ENCODE data around the gene TRMT61A. TPM values are rescaled to one million over a fixed set of nuclear protein-coding genes. Genes with fewer than 3 reads are reported as not detected.

TRMT61A gene
- total RNA-seq, 1 donor from 2014 or later = 5.0 TPM

DNA sequence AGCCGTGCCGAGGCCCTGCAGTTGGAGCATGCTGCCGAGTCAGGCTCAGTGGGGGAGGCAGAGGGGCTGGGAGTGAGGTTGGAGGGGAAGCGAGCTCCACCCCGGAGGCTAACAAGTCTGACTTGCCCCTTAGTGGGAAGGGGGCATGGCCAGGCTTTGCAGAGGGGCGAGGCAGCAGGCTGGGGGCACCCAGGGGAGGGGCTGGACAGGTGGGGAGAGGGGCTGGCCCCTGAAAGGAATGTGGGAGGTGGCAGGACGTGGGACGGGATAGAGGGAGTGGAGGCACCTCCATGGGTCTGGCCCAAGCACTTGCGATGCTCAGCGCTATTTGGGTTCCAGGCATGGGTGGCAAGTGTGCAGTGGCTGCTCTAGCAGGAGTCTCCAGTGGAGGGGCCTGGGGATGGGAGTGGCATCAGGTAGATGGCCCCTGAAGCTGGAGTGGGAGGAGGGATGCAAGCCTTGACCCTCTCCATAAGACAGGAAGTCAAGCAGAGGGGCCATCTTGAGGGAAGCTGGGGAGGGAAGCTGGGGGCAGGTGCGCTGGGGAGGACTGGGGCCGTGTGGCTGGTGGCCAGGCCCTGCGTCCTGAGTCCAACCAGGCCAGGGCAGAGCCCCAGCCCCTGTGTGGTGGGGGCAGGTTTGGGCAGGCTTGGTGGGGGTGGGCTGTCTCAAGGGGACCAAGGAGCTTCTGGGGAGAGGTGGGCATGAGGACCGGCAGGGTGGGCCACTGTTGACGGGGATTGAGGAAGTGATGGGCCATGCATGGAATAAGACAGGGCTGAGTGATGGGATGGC is 2.6 kb downstream of the TRMT61A start:
- DNase-seq = no peak
- ATAC-seq (ENCODE audit: poor library complexity) = no peak
- intact Hi-C loops (cut with DNase I) = no loop called here

DNA sequence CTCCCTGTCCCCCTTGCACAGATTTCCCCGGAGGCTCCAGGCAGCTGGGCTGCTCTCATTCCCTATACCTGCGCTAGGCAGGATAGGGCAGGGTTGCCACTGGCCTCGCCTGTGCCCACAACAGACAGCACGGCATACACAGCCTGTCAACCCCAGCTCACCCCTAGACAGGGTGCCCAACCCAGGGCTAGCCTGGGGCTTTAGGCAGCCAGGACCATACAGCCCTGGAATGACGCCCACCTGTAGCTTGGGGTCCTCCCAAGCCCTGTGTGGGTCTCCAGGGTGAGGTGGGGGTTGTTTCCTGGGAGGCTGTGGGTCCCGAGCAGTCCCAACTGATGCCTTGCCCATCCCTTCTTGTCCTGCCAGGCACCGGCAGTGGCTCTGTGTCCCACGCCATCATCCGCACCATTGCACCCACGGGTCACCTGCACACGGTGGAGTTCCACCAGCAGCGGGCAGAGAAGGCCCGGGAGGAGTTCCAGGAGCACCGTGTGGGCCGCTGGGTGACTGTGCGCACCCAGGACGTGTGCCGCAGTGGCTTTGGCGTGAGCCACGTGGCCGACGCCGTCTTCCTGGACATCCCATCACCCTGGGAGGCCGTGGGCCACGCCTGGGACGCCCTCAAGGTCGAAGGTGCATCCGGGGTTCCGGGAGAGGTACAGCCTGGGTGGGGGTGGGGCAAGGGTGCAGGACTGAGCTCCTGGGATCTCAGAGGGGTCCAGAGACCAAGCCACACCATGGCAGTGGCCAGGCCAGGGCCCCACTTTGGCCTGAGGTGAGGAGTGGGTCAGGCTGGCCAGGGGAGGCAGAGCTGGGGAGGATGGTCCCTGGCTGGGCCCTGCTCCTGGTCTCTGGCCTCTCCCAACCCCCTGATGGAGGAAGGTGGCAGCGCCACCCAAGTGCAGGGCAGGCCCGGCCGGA is 3.5 kb downstream of the TRMT61A start:
- no peak for DNase-seq
- ATAC-seq (ENCODE audit: poor library complexity) = no peak
- intact Hi-C loops (cut with DNase I) = no loop called here

DNA sequence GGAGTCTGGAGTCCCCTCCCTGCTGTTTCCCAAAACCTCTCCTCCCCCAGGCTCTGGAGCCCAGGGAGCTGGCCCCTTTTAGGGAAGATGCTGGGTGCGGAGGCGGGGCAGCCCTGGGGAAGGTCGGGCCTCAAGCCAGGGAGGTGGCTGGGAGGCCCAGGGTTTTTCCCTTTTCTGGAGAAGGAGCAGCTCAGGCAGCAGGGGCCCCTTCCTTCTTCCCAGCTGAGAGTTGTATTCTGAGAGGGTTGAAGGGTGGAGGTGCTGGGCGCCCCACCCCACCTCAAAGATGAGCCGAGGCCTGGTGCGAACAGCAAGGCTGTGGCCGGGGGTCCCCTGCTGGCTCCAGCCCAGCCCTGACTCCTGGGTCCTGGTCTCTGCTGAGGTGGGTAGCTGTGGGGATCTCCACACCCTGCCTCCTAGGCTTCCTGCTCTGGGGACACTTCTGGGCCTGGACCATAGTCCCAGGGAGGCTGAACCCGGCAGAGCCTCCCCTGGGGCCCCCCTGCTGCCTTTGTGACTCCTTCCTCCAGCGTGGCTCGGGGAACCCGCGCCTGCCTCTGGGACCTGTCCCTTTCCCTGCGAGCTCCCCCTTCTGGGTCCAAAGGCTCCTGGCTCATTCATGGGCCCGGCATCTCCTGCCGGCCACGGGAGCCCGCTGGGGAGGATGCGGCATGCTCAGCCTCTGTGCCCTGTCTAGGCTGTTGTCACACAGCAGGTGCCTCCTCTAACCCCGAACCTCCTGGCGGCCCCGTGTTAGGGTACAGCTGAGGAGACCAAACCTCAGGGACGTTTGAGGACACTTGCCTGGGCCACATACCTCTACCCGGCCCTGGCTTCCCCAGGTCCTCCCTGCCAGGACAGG is 4.4 kb downstream of the TRMT61A start:
- no peak for ATAC-seq (ENCODE audit: poor library complexity)
- intact Hi-C loops (cut with DNase I) = no loop called here
- DNase-seq = peak; percentile 38

DNA sequence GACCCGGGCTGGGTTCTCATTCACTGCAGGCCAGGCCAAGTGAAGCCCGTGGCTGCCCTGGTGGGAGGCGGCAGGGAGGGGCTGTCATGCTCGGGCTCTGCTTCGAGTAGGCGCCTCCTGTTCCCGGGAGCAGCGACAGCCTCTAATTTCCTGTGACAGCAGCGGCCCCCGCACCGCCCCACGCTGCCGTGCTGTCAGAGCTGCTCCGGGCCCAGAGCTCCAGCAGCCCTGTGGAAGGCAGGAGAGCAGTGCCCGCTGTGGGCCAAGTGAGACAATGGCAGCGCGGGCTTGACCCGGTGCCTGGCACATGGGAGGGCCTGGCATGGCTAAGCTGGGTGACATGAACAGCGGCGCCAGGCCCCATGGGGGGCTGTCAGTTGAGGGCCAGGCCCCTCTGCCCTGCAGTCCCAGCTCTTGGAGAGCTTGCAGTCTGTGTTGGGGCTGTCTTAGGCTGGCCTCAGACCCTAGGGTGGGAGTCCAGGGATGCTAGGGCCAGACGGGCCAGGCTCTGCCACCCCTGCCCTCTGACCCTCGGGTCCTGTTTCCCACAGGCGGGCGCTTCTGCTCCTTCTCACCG is 5.1 kb downstream of the TRMT61A start:
- intact Hi-C loops (cut with DNase I) = no loop called here
- ATAC-seq (ENCODE audit: poor library complexity) = no peak
- DNase-seq = no peak

DNA sequence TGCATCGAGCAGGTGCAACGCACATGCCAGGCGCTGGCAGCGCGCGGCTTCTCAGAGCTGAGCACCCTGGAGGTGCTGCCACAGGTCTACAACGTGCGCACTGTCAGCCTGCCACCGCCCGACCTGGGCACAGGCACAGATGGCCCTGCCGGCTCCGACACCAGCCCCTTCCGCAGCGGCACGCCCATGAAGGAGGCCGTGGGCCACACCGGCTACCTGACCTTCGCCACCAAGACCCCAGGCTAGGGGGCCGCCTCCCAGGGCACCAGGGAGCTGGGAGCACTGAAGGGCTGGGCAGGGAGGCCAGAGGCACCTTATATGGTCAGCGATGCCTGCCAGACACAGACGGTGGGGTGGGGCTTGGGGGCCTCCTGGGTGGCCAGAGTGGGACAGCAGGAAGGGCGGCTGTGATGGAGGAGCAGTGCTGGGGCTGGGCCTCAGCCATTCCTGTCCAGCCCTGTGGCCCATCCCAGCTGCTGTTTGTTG is 5.6 kb downstream of the TRMT61A start:
- ATAC-seq (ENCODE audit: poor library complexity) = no peak
- intact Hi-C loops (cut with DNase I) = no loop called here
- DNase-seq = no peak

DNA sequence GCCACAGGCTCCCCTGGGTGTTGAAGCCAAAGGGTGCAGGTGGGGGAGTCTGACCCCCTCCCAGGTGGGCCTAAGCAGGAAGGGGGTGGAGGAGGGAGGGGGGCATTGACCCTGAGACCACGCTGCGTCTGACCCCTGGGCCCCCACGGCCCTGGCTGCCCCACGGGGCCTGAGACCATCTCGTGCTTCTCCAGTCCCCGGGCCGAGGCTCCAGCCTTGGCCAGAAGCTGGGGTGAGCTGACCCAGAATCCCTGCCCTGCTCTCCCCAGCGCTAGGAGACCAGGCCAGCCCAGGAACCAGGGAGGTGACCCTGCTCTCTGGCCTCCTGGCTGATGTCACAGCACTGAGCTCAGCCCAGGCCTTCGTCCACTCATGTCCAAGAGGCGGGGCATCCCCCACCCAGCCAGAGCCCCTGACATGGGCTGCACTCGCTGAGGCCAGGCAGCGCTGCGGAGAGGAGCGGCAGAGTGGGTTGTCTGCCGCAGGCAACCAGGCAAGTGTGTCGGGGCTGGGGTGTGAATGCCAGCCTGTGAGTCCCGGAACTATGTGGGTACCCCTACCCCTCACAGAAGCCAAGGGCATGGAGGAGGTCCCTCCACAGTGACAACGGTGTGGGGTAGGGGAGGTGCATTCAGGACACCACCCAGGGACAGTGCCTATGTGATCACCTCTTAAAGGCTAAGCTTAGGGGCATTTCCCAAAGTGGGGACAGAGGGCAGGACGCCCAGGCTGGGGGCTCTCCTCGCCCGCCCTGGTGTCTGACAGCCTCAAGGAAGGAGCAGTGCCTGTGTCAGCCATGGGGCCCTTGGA is 6.3 kb downstream of the TRMT61A start:
- ATAC-seq (ENCODE audit: poor library complexity) (no peak), DNase-seq (peak; percentile 58)
- intact Hi-C loops (cut with DNase I) = no loop called here

DNA sequence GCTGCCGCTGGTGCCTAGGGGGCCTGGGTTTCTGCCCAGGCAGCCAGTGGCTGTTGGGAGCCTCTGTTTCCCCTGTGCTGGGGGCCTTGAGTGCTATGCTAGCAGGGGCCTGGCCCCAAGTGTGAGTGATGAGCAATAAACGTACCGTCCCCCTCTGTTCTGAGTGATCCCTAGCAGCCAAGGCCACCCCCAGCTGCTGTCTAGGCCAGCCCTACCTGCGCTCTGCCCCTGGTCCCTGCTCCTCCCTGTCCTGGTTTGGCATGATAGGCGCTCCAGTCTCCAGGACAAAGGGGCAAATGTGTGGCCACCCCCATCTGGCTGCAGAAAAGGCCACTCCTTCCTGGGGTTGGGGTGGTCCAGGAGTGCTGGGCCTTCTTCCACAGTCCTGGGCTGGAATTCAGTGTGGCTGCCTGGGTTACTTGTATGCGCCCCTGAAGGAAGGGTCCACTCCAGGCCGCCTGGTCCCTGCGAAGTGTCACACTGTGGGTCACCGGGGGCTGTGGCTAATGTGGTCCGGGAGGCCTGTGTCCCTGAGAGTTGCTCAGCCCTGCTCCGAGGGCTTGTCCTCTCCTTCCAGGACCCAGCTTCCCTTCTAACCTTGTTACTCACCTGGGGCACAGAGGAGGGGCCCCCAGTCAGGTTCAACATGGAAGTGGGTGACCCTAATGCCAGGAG is 7.0 kb downstream of the TRMT61A start:
- intact Hi-C loops (cut with DNase I) = no loop called here
- ATAC-seq (ENCODE audit: poor library complexity) (no peak), DNase-seq (peak; percentile 29)

DNA sequence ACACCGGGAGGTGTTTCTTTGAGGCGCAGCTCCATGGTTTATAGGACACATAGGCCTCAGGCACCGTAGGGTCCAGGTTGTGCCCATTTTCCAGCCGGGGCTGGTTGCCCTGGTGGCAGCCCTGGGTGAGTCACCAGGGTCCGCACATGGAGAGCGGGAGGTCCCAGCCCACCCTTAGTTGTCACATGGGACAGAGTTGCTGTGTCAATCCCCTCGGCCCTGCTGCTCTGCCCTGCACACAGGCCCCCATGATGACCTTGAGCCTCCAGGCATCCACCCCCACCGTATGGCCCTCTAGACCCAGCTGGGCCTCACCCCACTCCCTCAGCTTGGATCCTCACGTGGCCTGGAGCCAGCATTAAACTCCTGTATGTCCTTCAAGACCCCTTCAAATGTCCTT is 7.7 kb downstream of the TRMT61A start:
- intact Hi-C loops (cut with DNase I) = no loop called here
- DNase-seq (peak; percentile 39), ATAC-seq (ENCODE audit: poor library complexity) (no peak)

DNA sequence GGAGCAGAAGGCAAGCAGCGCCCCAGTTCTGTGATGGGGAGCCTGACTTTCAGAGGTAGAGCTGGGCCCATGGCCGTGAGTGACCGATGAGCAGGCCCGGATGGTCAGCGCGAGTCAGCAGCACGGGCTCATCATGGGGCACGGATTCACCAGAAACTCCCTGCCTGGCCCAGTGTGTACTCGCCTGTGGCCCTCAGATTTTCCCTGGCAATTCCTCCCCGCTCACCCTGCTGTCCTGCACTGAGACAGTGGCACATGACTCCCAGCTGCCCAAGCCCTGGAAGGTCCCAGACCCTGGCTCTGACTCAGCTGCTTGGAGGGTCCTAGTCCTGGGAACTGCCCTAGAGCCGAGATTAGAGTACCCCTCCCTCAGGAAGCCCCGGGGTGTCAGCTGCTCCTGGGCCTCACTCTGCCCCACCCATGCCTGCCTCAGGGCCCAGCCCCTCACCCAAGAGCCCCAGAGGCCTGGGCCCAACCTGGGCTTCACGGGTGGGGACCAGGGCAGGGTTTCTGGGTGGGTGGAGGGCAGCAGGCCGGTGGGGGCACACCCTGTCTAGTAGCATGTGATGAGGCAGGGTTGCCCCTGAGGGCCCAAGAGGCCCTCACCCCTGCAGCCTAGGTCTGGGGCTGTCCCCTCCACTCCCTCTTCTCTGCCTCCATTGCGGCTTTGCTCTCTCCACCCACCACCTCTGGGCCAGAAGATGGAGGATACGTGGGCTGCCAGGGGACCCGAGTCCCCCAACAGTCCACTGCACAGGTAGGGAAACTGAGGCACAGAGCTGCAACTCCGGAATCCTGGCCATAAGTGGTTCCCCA is 8.4 kb downstream of the TRMT61A start:
- intact Hi-C loops (cut with DNase I) = no loop called here
- peak; percentile 37 for DNase-seq
- no peak for ATAC-seq (ENCODE audit: poor library complexity)

DNA sequence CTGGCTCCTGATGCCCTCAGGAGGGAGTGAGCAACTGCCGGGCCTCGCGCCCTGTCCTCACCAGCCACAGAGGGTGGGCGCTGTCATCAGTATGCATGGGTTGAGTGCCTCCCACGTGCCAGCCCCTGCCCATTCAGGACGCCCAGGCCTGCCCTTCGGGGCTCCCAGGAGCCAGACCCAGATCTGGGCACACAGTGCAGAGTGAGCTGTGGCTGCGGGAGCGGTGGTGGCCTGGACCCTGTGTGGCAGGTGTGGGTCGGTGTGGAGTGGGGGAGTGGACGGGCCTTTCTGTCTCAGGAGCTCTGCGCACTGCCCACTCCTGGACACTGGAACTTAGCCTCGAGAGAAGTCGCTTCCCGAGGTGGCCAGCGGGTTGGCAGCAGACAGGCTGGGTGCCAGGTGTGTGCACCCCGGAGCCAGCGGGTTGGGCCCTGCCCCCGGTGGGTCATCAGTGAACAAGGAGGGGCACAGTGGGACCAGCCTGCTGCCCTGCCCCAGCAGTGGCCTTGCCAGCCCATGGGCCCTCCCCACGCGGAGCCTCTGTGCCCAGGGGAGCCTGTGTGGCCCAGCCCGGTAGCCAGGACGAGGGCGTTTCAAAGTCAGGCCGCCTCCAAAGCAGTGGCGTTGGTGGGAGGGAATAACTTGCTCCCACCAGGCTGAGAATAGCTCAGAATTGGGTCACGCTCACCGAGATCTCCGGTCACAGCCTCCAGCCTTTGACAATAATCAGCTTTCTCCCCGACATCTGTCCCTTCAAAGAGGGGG is 9.5 kb downstream of the TRMT61A start:
- peak; percentile 55 for ATAC-seq (ENCODE audit: poor library complexity)

DNA sequence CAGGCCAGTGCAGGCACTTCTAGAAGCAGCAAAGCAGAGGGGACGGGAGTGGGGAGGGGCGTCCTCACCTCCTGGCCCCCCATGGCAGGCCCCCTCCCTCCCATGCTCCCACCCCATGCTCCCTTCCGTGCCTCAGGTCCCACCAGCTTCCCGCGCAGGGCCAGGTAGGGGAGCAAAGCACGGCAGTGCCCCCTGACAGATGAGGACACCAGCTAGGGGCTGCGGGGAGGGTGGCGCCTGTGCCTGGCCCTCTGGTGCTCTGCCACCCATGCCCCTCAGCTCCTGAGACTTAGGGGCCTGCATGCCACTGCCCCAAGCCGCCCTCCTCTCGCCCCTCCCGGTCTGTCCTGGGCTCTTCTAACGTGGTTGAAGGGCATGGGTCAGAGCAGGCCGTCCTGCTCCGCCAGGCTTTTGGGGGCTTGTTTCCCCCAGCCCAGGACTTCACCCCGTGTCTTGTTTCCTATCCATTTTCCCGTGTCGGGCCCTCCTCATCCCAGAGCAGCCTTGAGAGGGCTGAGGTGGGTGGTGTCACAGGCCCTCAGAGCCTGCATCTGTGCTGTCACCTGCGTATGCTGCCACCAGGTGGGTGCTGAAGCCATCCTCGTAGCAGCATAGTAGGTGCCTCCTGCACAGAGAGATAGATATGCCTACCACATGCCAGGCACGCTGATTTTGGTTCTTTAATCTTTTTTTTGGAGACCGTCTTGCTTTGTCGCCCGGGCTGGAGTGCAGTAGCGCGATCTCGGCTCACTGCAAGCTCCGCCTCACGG is 10.2 kb downstream of the TRMT61A start:
- DNase-seq (peak; percentile 24), ATAC-seq (ENCODE audit: poor library complexity) (peak; percentile 2)
- intact Hi-C loops (cut with DNase I) = no loop called here

More for the DNA sequence above, 9.5 kb downstream of the TRMT61A start:
- intact Hi-C loops (cut with DNase I) = no loop called here
- DNase-seq = peak; percentile 59

DNA sequence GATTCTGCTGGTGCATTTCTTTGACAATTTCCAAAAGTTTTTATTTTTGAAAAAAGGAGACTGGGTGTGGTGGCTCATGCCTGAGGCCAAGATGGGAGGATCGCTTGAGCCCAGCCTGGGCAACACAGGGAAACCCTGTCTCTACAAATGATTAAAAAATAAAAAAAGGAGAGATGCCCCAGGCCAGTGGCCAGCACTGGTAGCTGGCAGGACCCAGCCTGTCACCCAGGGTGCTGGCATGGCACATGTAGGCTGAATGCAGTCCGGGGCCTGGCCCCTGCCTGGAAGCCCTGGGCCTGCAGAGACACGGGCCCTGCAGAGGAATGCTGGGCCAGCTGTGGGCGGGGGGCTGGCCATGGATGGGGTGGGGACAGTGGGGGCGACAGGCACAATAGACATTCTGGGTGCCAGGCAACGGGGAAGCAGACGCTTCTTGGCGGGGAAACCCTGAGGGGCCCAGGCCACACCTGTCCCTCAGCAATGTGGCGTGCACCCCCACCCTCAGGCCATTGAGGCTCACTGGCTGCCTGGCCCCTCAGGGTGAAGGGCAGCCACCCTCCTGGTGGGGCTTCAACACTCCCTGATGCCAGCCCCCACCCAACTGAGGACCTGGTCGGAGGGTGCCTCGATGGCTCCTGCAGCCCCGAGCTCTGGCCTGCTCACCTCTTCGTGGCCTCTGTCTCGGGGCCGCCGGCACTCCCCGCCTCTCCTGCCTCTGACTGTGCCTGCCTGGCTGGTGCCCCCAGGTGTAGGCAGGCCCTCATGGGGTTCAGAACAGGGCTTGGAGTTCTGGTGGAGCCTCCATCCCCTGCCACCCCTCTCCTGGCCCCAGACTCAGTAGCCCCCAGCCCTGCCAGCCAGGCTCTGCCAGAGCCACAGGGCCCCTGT is 12.1 kb downstream of the TRMT61A start:
- intact Hi-C loops (cut with DNase I) = no loop called here
- ATAC-seq (ENCODE audit: poor library complexity) = no peak
- peak; percentile 40 for DNase-seq

DNA sequence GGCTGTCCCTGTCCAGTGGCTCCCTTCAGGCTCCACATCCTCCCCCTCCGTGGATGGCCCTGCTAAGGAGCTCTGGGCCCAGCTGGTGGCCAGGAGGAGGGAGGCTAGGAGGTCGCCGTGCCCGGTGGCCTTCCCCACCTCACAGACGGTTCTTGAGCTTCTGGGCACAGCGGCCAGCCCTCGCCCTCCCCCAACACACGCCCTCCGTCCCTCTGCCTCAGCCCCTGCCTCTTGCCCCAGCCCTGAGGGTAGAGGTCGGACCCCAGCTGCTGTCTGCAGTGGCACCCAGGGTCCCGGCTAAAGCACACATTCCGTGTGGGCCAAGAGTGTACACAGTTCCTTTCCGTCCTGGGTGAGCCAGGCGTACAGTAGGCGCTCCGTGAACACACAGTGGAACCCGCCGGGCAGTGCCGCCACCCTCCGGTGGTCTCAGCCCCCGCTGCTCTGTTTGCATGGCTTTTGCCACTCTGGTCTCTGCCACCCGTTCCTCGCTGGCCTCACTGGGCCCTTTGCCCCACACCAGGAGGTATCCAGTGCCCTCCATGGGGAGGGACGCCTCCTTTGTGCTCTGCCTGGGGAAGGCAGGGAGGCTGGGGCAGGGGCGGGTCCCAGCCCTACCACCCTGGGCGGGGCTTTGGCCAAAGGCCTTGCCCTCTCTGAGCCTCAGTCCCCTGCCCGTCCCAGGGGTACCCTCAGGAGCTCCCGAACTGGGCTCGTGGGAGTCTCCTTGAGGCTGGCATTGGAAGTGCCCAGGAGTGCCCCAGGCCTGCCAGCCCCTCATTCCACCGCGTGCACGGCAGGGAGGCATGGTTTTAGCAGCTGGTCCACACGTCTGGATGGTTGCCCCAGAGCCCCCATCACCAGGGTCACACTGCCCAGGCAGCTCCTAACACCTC is 13.0 kb downstream of the TRMT61A start:
- no peak for ATAC-seq (ENCODE audit: poor library complexity)
- peak; percentile 44 for DNase-seq
- intact Hi-C loops (cut with DNase I) = no loop called here

Measured in Right ventricle myocardium superior (tissue), 1 donor.